Loucy (cell line): Measurements from ENCODE around the gene SHMT2.

Experiments
- CTCF ChIP-seq: fragments of 200-600 bp; sonication (generic); conservative IDR thresholded peaks from 2 replicates; pipeline ENCODE4 v1.5.1; 2014; ENCODE audit warnings: mild to moderate bottlenecking, antibody characterized with exemption, low read length
- EZH2phosphoT487 ChIP-seq: fragments of 200-600 bp; IDR thresholded peaks from 2 replicates; pipeline ENCODE4 v1.6.1; 2018; ENCODE audit warnings: antibody characterized with exemption, mild to moderate bottlenecking, moderate library complexity, borderline replicate concordance

- no peak for TF ChIP-seq CTCF
- TF ChIP-seq EZH2phosphoT487, result no peak
Measured at GRCh38 chr12:57202321-57202720, 27.2 kb upstream of the SHMT2 start.
